K562 (cell line): ENCODE data around the gene EGR4. TPM values are rescaled to one million over a fixed set of nuclear protein-coding genes. Genes with fewer than 3 reads are reported as not detected.

ENCODE experiments used
- ATAC-seq: fragments of 200-7000 bp; cut with Tn5 transposase; 3 replicates; pipeline ENCODE4 v1.9.1; 2020; ENCODE audit warnings: moderate library complexity
- BruUV-seq: library from RNA; stranded (reverse); fragments of 400-500 nt; replicated peaks from 2 replicates; lab custom pipeline; 2021; lab: Mats Ljungman, UMichigan
- CTCF ChIA-PET: fragments of 300-600 bp; formaldehyde crosslinking; extraction: SDS; loops from one replicate; lab custom pipeline; 2021; ENCODE audit warnings: low intra/inter-chr PET ratio; lab: Yijun Ruan, JAX
- POLR2A ChIA-PET: fragments of 300-600, 350-650 bp; sonication (Branson Sonifier 250); formaldehyde crosslinking; extraction: SDS; loops from one replicate; lab custom pipeline; 2021; ENCODE audit warnings: antibody characterized with exemption, inconsistent platforms; lab: Yijun Ruan, JAX
- DNase-seq, 4 experiments: peaks; one replicate each; pipeline versions ENCODE4 v3.0.0 to v3.0.0-alpha.2; 2011 to 2018; ENCODE audit warnings: low spot score in 3 of 4, mixed read lengths in 3 of 4; ENCODE audit errors: extremely low read depth in 1 of 4
- FAIRE-seq: peaks from 2 replicates; lab custom pipeline; 2011; peaks lifted over from hg19 to GRCh38; lab: Jason Lieb, UNC
- H2AFZ ChIP-seq: 2 replicates; pipeline ENCODE4 v1.6.0; 2011; ENCODE audit warnings: low read depth, low read length, control low read depth, inconsistent platforms
- H3K27ac ChIP-seq: fragments of 200-600 bp; 3 replicates; pipeline ENCODE4 v1.8.0; 2011; ENCODE audit warnings: low read depth, mild to moderate bottlenecking, control low read depth, inconsistent platforms, low read length, moderate library complexity, mixed read lengths; ENCODE audit errors: extremely low read depth
- H3K27me3 ChIP-seq, 2 experiments: fragments of 300-600 bp in 1 of 2; 2 replicates in 1 of 2; 3 replicates in 1 of 2; pipeline versions ENCODE4 v1.6.0 to v1.8.0; 2011; ENCODE audit warnings: inconsistent platforms in 2 of 2, low read length in 2 of 2, mild to moderate bottlenecking in 1 of 2, mixed read lengths in 1 of 2, moderate library complexity in 1 of 2; ENCODE audit not compliant: control insufficient read depth in 2 of 2, insufficient read depth in 2 of 2
- H3K36me3 ChIP-seq: fragments of 300-600 bp; 3 replicates; pipeline ENCODE4 v1.8.0; 2011; ENCODE audit warnings: mild to moderate bottlenecking, low read length, inconsistent platforms; ENCODE audit not compliant: control insufficient read depth, insufficient read depth
- H3K4me1 ChIP-seq, 2 experiments: fragments of 200-600 bp in 1 of 2; replicated peaks in 1 of 2; 2 replicates in 1 of 2; 3 replicates in 1 of 2; pipeline versions ENCODE4 v1.5.1 to v1.8.0; 2011; ENCODE audit warnings: inconsistent platforms in 2 of 2, low read length in 2 of 2, mild to moderate bottlenecking in 1 of 2, mixed read lengths in 1 of 2, moderate library complexity in 1 of 2; ENCODE audit not compliant: control insufficient read depth in 2 of 2, insufficient read depth in 2 of 2
- H3K4me2 ChIP-seq: 2 replicates; pipeline ENCODE4 v1.6.1; 2011; ENCODE audit warnings: low read length, control low read depth, inconsistent platforms, mixed read lengths; ENCODE audit not compliant: insufficient read depth
- H3K4me3 ChIP-seq: fragments of 200-600 bp; sonication (generic), shearing (Covaris generic); 2 replicates; pipeline ENCODE4 v1.5.1; 2016; ENCODE audit warnings: control low read depth, inconsistent platforms
- H3K79me2 ChIP-seq: fragments of 200-600 bp; 3 replicates; pipeline ENCODE4 v1.8.0; 2011; ENCODE audit warnings: low read length, inconsistent platforms; ENCODE audit not compliant: control insufficient read depth, insufficient read depth
- H3K9ac ChIP-seq, 2 experiments: 2 replicates each; pipeline versions ENCODE4 v1.6.0 to v1.6.1; 2011; ENCODE audit warnings: low read depth in 2 of 2, low read length in 2 of 2, control low read depth in 1 of 2, inconsistent platforms in 1 of 2, mild to moderate bottlenecking in 1 of 2, mixed read lengths in 1 of 2; ENCODE audit not compliant: insufficient read depth in 1 of 2
- H3K9me1 ChIP-seq: one replicate; pipeline ENCODE4 v1.6.0; 2011; ENCODE audit warnings: inconsistent platforms, mild to moderate bottlenecking, low read length, moderate library complexity; ENCODE audit not compliant: control insufficient read depth, insufficient read depth
- H3K9me3 ChIP-seq: replicated peaks from 2 replicates; pipeline ENCODE4 v1.5.1; 2011; ENCODE audit warnings: low read depth, low read length, inconsistent platforms; ENCODE audit not compliant: control insufficient read depth, insufficient read depth
- H4K20me1 ChIP-seq: replicated peaks from 2 replicates; pipeline ENCODE4 v1.6.1; 2011; ENCODE audit warnings: low read length, inconsistent platforms, mixed read lengths; ENCODE audit not compliant: control insufficient read depth, insufficient read depth
- POLR2G ChIP-seq: fragments of 200-400 bp; formaldehyde crosslinking; IDR thresholded peaks from 2 replicates; pipeline ENCODE4 v1.6.1; 2017; ENCODE audit warnings: low read depth, mild to moderate bottlenecking, antibody characterized with exemption, low read length, moderate library complexity
- RAD21 ChIP-seq, 2 experiments: fragments of 250-450 bp in 1 of 2; fragments of 450-650 bp in 1 of 2; sonication (Bioruptor Pico) in 1 of 2; formaldehyde crosslinking in 1 of 2; IDR thresholded peaks in 1 of 2; conservative IDR thresholded peaks in 1 of 2; 2 replicates each; pipeline versions ENCODE4 v1.4.0 to v1.8.0; 2020 to 2022; ENCODE audit warnings: mild to moderate bottlenecking in 2 of 2, moderate library complexity in 1 of 2
- WGBS: fragments of 100-300 bp; shearing (Covaris generic); methylation state at CpG from one replicate; pipeline ENCODE4 v1.1.6; 2016; ENCODE audit warnings: low coverage, mixed read lengths; ENCODE audit not compliant: insufficient coverage; ENCODE audit errors: missing lambda C conversion rate; 5-methylcytosine and 5-hydroxymethylcytosine counted together
- in situ Hi-C: fragments of 300-500 bp; cut with MboI; formaldehyde crosslinking; loops from 4 replicates; pipeline ENCODE4 v1.15.0; 2018; ENCODE audit warnings: inconsistent platforms, mixed read lengths
- intact Hi-C: fragments of 100-400 bp; cut with micrococcal nuclease; formaldehyde crosslinking; loops from 2 replicates; pipeline ENCODE4 v1.14.2; 2022
- polyA plus RNA-seq, 8 experiments: library from polyadenylated mRNA; depleted of rRNA in 4 of 8; stranded (reverse) in 5 of 8; unstranded in 3 of 8; fragments of >200 nt; fragmentation: Nextera tagmentation in 2 of 8; fragmentation: Illumina TruSeq in 1 of 8; extraction: Ambion mirVana in 2 of 8; extraction: Trizol in 1 of 8; gene quantifications; 2 replicates each; pipeline versions ENCODE4 v1.2.1 to v1.2.3, GENCODE V29; 2011 to 2014; ENCODE audit warnings: inconsistent platforms in 1 of 8, missing spikeins in 1 of 8
- total RNA-seq, 7 experiments: library from RNA; depleted of rRNA in 6 of 7; stranded (reverse); fragments of >200 nt in 6 of 7; fragmentation: Illumina TruSeq in 2 of 7; extraction: Trizol in 2 of 7; gene quantifications; 2 replicates each; pipeline versions ENCODE4 v1.2.1 to v1.2.3, GENCODE V29; 2011 to 2021; ENCODE audit warnings: low replicate concordance in 1 of 7
- TF ChIP-seq, protein P1 (sequence below): sonication (generic); formaldehyde crosslinking; IDR thresholded peaks from 2 replicates; pipeline ENCODE4 v1.8.1; 2023; ENCODE audit warnings: mild to moderate bottlenecking, missing genetic modification reagents

The EGR4 gene
- total and polyA plus RNA-seq, 9 of the 15 experiments (the other 6 are each of a cell fraction or from before 2014, with no cell fraction given), result not detected

DNA sequence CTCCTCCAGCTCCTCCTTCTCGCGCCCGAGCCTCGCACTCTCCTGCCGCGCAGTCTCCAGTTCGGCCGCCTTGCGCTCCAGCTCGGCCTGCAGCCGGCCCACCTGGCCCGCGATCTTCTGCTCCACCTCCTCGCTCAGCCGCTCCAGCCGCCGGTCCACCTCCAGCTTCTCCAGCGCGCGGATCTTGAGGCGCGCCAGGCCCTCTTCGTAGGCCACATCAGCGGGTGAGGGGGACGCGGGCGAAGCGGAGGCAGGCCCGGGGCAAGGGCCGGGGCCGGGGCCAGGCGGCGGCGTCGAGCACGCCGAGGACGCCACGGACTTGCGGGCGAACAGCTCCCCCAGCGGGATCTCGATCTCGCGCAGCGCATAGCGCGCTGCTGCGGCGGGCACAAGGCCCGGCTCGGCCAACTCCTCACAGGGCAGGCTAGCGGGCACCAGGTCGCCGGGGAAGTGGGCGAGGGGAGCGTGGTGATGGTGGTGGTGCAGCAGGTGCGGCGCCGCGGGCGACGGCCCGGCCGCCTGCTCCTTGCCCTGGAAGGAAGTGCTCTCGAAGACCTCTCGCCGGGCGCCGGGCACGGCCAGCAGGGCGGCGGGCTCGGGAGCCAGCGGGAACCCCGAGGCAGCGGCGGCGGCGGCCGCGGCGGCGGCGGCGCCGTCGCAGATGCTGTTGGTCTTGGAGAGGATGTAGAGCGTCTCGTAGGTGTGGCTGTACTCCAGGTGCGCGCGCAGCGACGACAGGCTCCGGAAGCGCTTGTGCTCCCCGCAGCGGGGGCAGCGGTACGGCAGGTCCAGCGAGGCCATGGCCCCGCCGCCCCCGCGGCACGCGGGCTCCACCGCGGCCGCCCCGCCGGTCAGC lies 24.3 kb downstream of the EGR4 start:
- H3K4me3 ChIP-seq, result no peak overlapping the region
- H3K4me1 ChIP-seq, result peaks cover 0 to 2% of the 10 kb centered on the region in 2 experiments; a peak in 2 of 5 replicates
- TF ChIP-seq POLR2G, result peak; percentile 20; the same call in 1 of the 2 replicates
- TF ChIP-seq, protein P1, sequence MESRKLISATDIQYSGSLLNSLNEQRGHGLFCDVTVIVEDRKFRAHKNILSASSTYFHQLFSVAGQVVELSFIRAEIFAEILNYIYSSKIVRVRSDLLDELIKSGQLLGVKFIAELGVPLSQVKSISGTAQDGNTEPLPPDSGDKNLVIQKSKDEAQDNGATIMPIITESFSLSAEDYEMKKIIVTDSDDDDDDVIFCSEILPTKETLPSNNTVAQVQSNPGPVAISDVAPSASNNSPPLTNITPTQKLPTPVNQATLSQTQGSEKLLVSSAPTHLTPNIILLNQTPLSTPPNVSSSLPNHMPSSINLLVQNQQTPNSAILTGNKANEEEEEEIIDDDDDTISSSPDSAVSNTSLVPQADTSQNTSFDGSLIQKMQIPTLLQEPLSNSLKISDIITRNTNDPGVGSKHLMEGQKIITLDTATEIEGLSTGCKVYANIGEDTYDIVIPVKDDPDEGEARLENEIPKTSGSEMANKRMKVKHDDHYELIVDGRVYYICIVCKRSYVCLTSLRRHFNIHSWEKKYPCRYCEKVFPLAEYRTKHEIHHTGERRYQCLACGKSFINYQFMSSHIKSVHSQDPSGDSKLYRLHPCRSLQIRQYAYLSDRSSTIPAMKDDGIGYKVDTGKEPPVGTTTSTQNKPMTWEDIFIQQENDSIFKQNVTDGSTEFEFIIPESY, result 0 out of 2 replicates have a peak, but pooled peaks have one; percentile 20
- no peak for TF ChIP-seq RAD21 (CRISPR knock-in tag; conservative IDR thresholded peaks at IDR 0.05 in 1 of 2, IDR thresholded peaks at IDR 0.05 in 1 of 2)
- 86% methylated on average over 26 of the region's 113 CpGs for WGBS
- peaks cover 0 to 12% of the 10 kb centered on the region in 2 experiments; a peak in 1 of 5 replicates for H3K27me3 ChIP-seq
- H3K9ac ChIP-seq, result no peak overlapping the region
- H3K9me1 ChIP-seq, result no peaks in the 10 kb centered on the region
- FAIRE-seq (no peak), ATAC-seq (no peak), DNase-seq (no peak)
- CTCF ChIA-PET, result no interaction called here
- H3K4me2 ChIP-seq, result no peak overlapping the region
- POLR2A ChIA-PET, result interaction anchor here (1.7 kb wide), 1 partner anchor 12 kb away, joined by 9 read pairs; no protein-coding TSS in a partner anchor
- no peak overlapping the region for H2AFZ ChIP-seq
- intact Hi-C loops, result no loop called here
- peaks cover 6% of the 10 kb centered on the region; the same call in 1 of the 3 replicates for H3K36me3 ChIP-seq
- BruUV-seq, result no TSS peak
- no peaks in the 10 kb centered on the region for H3K79me2 ChIP-seq
- H3K27ac ChIP-seq, result no peak overlapping the region
- no peaks in the 10 kb centered on the region for H3K9me3 ChIP-seq
- peaks cover 5% of the 10 kb centered on the region; the same call in 1 of the 2 replicates for H4K20me1 ChIP-seq
- in situ Hi-C loops, result no loop called here
